Natural killer cell treated with Interleukin-12 subunit alpha and Interleukin-12 subunit beta and Interleukin-15 and Interleukin-18, amount 100 ng/mL, for 72 hours (primary cell): Measurements from ENCODE around the gene EFCAB11. TPM values are rescaled to one million over a fixed set of nuclear protein-coding genes. Genes with fewer than 3 reads are reported as not detected.
A peak's percentile ranks its signal among the peaks of the same experiment; 100 is the strongest.

ENCODE experiments used
- ATAC-seq, 2 donors: fragments of 150-1000 bp; cut with Tn5 transposase in 1 of 2; sonication (Bioruptor Pico), chemical (Tn5 transposase) in 1 of 2; 2 replicates each; pipeline ENCODE4 v1.10.0; 2021
- DNase-seq: peaks from one replicate; pipeline ENCODE4 v3.0.0; 2022; ENCODE audit warnings: low spot score
- H3K27ac Mint-ChIP-seq, 2 donors: 1 replicate in 1 of 2; 2 replicates in 1 of 2; pipeline ENCODE4 v1.8.0; 2022; ENCODE audit warnings: mixed read lengths in 2 of 2, mild to moderate bottlenecking in 1 of 2, moderate library complexity in 1 of 2
- H3K27me3 Mint-ChIP-seq, 2 donors: 1 replicate in 1 of 2; 2 replicates in 1 of 2; pipeline ENCODE4 v1.8.0; 2022; ENCODE audit warnings: mixed read lengths in 2 of 2
- H3K36me3 Mint-ChIP-seq: one replicate; pipeline ENCODE4 v1.8.0; 2022; ENCODE audit warnings: mixed read lengths
- H3K4me1 Mint-ChIP-seq, 2 donors: 1 replicate in 1 of 2; 2 replicates in 1 of 2; pipeline ENCODE4 v1.8.0; 2022; ENCODE audit warnings: low read depth in 2 of 2, mixed read lengths in 2 of 2, mild to moderate bottlenecking in 1 of 2
- H3K4me3 Mint-ChIP-seq: one replicate; pipeline ENCODE4 v1.8.0; 2022; ENCODE audit warnings: mixed read lengths
- H3K9me3 Mint-ChIP-seq: 2 replicates; pipeline ENCODE4 v1.8.0; 2022; ENCODE audit warnings: mixed read lengths
- total RNA-seq, 2 donors: library from RNA; stranded (reverse); gene quantifications; one replicate each; pipeline ENCODE4 v1.2.3, GENCODE V29; 2022

EFCAB11 gene
- total RNA-seq, 2 donors from 2014 or later: 4.8 to 7.5 TPM

DNA sequence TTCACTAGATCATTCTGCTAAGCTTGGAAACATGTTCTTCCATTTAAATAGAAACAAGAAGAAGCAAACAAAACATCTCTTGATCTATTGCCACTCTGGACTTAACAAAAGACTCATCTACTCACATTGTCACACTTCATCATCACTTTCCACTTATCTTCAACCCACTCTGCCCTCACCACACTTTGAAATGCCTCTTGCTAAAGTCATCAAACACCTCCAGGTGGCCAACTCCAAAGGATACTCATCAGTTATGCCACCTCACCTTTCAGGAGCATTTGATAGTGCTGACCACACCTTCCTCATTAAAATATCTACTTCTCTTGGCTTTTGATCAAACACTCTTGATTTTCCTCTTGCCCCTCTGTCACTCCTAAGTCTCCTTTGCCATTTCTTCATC, 7.2 kb downstream of the EFCAB11 start:
- Mint-ChIP-seq H3K4me1 (no peaks in the 10 kb centered on the region), H3K4me3 (no peak overlapping the region), H3K27me3 (no peaks in the 10 kb centered on the region), H3K9me3 (no peaks in the 10 kb centered on the region), H3K36me3 (peaks cover 8% of the 10 kb centered on the region), H3K27ac (no peak overlapping the region)
- DNase-seq (no peak), ATAC-seq (no peak)

- DNase-seq (no peak), ATAC-seq (no peak)
- H3K27ac Mint-ChIP-seq: no peak overlapping the region
- H3K4me3 Mint-ChIP-seq: no peak overlapping the region
- H3K4me1 Mint-ChIP-seq: no peaks in the 10 kb centered on the region
- H3K27me3 Mint-ChIP-seq: no peaks in the 10 kb centered on the region
- H3K9me3 Mint-ChIP-seq: no peaks in the 10 kb centered on the region
- no peaks in the 10 kb centered on the region for H3K36me3 Mint-ChIP-seq
Observed at GRCh38 chr14:89941830-89942377, 12.6 kb downstream of the EFCAB11 start.

DNA sequence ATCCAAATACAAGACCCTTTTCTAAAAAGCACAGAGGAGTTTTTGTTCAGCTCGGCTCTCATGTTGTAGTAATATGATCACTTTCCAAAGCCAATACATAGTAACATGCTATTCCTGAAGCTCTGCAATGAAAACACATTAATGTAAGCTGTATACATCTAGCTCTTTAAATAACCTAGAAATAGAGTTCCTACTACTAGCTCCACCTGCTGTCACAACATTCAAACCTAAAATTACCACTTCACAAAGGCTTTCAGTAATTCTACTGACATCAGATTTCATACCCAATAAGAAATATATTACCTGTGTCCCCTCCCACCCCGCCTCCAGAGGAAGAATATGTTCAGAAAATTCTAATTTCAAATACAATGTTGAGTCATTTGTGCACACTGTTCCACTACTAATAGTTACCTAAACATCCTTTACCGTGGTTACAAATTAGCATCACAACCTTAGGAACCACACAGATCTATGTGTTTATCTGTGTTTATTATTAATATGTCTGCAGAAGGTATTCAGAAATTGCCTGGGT, 17.8 kb downstream of the EFCAB11 start:
- Mint-ChIP-seq H3K27me3 (no peaks in the 10 kb centered on the region), H3K4me3 (no peak overlapping the region), H3K9me3 (no peaks in the 10 kb centered on the region), H3K27ac (no peak overlapping the region), H3K4me1 (no peaks in the 10 kb centered on the region), H3K36me3 (no peaks in the 10 kb centered on the region)
- DNase-seq (no peak), ATAC-seq (no peak)

- ATAC-seq (no peak), DNase-seq (no peak)
- no peaks in the 10 kb centered on the region for H3K4me1 Mint-ChIP-seq
- no peak overlapping the region for H3K4me3 Mint-ChIP-seq
- H3K36me3 Mint-ChIP-seq: no peaks in the 10 kb centered on the region
- H3K27me3 Mint-ChIP-seq: no peaks in the 10 kb centered on the region
- H3K27ac Mint-ChIP-seq: no peak overlapping the region
- no peaks in the 10 kb centered on the region for H3K9me3 Mint-ChIP-seq
Observed at GRCh38 chr14:89933002-89933401, 21.5 kb downstream of the EFCAB11 start.

DNA sequence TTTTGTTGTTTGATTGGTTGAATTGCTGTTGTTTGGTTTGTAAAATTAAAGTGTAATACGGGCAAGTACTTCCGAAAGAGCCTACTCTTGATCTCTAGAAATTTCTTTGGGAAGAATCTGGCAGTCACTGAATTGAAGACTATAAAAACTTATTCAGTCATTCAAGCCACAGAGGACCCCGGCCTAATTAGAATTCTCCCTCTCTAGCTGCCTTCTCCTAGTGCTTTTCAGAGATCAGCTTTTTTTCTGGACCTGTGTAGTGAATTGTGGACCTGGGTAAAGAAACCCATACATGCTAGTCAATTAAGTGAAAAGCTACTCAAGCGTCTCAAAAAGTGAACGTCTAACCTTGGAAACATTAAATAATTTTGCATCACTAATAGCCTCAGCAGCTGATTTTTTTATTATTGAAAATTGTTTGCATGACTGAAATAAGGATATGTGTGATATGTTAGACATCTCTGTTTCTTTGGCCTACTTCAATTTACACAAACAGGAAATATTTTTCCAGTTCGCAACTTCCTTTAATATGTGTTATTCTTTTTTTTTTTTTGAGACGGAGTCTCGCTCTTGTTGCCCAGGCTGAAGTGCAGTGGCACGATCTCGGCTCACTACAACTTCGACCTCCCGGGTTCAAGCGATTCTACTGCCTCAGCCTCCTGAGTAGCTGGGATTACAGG, 27.2 kb downstream of the EFCAB11 start:
- no peaks in the 10 kb centered on the region for H3K9me3 Mint-ChIP-seq
- peaks cover 3 to 5% of the 10 kb centered on the region in 2 donors for H3K4me1 Mint-ChIP-seq
- H3K27ac Mint-ChIP-seq: no peak overlapping the region
- no peak overlapping the region for H3K4me3 Mint-ChIP-seq
- H3K36me3 Mint-ChIP-seq: no peaks in the 10 kb centered on the region
- ATAC-seq: no peak
- no peaks in the 10 kb centered on the region for H3K27me3 Mint-ChIP-seq
- DNase-seq: no peak

DNA sequence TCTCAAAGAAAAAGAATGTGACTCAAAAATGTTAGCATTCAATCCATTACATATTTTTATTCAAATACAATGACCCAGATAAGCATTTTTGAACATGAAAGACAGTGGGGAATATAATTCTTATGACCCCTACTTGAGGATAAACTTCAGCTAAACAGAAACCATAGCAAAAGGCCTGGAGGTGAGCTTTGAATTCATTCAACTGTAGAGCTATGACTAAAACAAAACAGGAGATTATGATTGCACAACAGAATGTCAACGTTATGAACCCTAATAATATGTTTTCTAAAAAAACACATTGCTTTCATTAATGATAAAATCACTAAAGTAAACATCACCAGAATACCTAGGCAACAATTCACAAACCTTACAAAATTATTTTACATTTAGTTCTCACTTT, 27.8 kb downstream of the EFCAB11 start:
- DNase-seq (no peak), ATAC-seq (no peak)
- Mint-ChIP-seq H3K27ac (no peak overlapping the region), H3K9me3 (no peaks in the 10 kb centered on the region), H3K4me3 (no peak overlapping the region), H3K36me3 (no peaks in the 10 kb centered on the region), H3K27me3 (no peaks in the 10 kb centered on the region), H3K4me1 (peaks cover 8 to 10% of the 10 kb centered on the region in 2 donors)

- no peaks in the 10 kb centered on the region for H3K27me3 Mint-ChIP-seq
- H3K4me3 Mint-ChIP-seq: no peak overlapping the region
- no peaks in the 10 kb centered on the region for H3K9me3 Mint-ChIP-seq
- peaks cover 14 to 19% of the 10 kb centered on the region in 2 donors for H3K4me1 Mint-ChIP-seq
- no peak for DNase-seq
- no peak for ATAC-seq
- H3K27ac Mint-ChIP-seq: no peak overlapping the region
- H3K36me3 Mint-ChIP-seq: no peaks in the 10 kb centered on the region
Observed at GRCh38 chr14:89924268-89924667, 30.3 kb downstream of the EFCAB11 start.

GRCh38 chr14:89922031-89922907, 32.3 kb downstream of the EFCAB11 start:
- H3K9me3 Mint-ChIP-seq: no peaks in the 10 kb centered on the region
- H3K36me3 Mint-ChIP-seq: no peaks in the 10 kb centered on the region
- H3K27ac Mint-ChIP-seq: no peak overlapping the region
- ATAC-seq (no peak), DNase-seq (no peak)
- H3K27me3 Mint-ChIP-seq: no peaks in the 10 kb centered on the region
- H3K4me3 Mint-ChIP-seq: no peak overlapping the region
- H3K4me1 Mint-ChIP-seq: peaks cover 14 to 19% of the 10 kb centered on the region in 2 donors

DNA sequence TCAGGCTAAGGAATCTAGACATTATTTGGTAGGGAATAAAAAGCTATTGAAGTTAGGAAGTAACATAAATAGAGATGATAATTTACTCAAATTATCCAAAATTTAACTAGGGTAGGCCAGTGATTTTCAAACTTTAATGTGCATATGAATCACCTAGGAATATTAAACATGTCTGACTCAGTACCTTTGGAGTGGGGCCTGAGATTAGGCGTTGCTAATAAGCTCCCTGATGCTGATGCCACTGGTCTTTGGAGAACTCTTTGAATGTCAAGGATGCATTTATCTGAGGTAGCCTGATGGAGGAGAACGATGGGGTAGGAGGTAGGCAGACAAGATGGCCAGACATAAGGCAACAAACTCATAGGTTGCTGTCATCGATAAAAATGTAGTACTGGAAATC, 33.2 kb downstream of the EFCAB11 start:
- ATAC-seq (no peak), DNase-seq (no peak)
- Mint-ChIP-seq H3K36me3 (no peaks in the 10 kb centered on the region), H3K4me3 (no peak overlapping the region), H3K9me3 (no peaks in the 10 kb centered on the region), H3K27me3 (peaks cover 0 to 2% of the 10 kb centered on the region in 2 donors), H3K4me1 (peaks cover 14 to 19% of the 10 kb centered on the region in 2 donors), H3K27ac (no peak overlapping the region)

- DNase-seq: no peak
Observed at GRCh38 chr14:89920056-89920455, 34.5 kb downstream of the EFCAB11 start.

DNA sequence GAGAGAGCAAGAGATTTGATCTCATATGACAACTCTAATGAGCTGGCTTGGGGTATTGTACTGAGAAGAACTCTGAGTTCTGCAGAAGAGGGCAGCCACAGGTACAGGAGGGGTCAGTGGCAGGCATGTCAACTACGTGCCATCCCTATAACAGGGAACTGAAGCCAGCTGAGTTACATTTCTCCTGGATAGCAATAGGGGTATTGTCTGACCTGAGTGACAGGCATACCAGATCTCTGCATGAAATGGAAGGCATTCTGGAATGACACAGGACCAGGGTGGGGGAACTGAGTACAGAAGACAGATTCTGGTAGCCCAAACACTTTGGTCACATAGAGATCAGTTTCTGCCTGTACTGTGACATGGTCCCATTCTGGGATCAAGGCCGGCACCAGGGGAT, 35.8 kb downstream of the EFCAB11 start:
- no peak for DNase-seq
- peaks cover 0 to 6% of the 10 kb centered on the region in 2 donors for H3K27me3 Mint-ChIP-seq
- no peak for ATAC-seq
- peaks cover 14 to 24% of the 10 kb centered on the region in 2 donors for H3K4me1 Mint-ChIP-seq
- H3K4me3 Mint-ChIP-seq: no peak overlapping the region
- no peaks in the 10 kb centered on the region for H3K36me3 Mint-ChIP-seq
- peak overlapping the region in 1 of 2 donors; percentile 7 for H3K27ac Mint-ChIP-seq
- H3K9me3 Mint-ChIP-seq: no peaks in the 10 kb centered on the region

More at GRCh38 chr14:89920056-89920455, 34.5 kb downstream of the EFCAB11 start:
- no peak for ATAC-seq
- Mint-ChIP-seq H3K4me3 (no peak overlapping the region), H3K9me3 (no peaks in the 10 kb centered on the region), H3K4me1 (peaks cover 14 to 22% of the 10 kb centered on the region in 2 donors), H3K36me3 (no peaks in the 10 kb centered on the region), H3K27ac (no peak overlapping the region), H3K27me3 (peaks cover 0 to 2% of the 10 kb centered on the region in 2 donors)

- no peaks in the 10 kb centered on the region for H3K9me3 Mint-ChIP-seq
- H3K36me3 Mint-ChIP-seq: no peaks in the 10 kb centered on the region
- H3K4me3 Mint-ChIP-seq: no peak overlapping the region
- DNase-seq (no peak), ATAC-seq (no peak)
- H3K27me3 Mint-ChIP-seq: peaks cover 6 to 7% of the 10 kb centered on the region in 2 donors
- peaks cover 0 to 5% of the 10 kb centered on the region in 2 donors for H3K4me1 Mint-ChIP-seq
- H3K27ac Mint-ChIP-seq: no peak overlapping the region
Observed at GRCh38 chr14:89915114-89915878, 39.2 kb downstream of the EFCAB11 start.

DNA sequence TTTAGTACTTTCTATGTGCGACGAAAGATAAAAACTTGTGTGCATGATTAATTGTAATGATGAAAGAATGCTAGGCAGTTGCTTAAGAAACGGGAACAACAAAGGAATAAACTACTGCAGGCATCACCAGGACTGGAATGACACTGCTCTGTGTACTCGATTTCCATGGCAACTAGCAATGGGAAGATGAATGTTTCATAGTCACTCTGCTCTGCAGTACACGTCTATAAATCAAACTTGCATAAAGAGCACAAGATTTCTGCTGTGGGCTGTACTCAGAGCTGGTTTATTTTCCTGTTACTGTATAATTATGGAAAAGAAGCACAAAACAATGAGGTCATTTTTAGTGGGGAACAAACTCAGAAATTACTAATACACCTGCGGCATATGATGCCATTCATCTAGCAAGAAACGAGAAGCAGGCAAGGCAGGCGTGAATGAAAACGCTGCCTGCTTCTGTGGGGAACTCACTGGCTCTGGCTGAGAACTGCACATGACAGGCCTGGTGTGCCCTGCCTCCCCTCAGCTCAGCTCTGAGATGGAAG, 41.8 kb downstream of the EFCAB11 start:
- DNase-seq: no peak
- Mint-ChIP-seq H3K9me3 (no peaks in the 10 kb centered on the region), H3K27ac (no peak overlapping the region), H3K27me3 (peaks cover 11 to 17% of the 10 kb centered on the region in 2 donors), H3K36me3 (no peaks in the 10 kb centered on the region), H3K4me1 (peaks cover 0 to 5% of the 10 kb centered on the region in 2 donors), H3K4me3 (no peak overlapping the region)
- ATAC-seq: no peak
